Measurements from ENCODE around the gene JMJD1C.
"Not testable (repeated sequence)": the region's sequence is repeated elsewhere in the genome, so short reads cannot be mapped to it uniquely, and the experiment has no call there.

Gene JMJD1C

DNA sequence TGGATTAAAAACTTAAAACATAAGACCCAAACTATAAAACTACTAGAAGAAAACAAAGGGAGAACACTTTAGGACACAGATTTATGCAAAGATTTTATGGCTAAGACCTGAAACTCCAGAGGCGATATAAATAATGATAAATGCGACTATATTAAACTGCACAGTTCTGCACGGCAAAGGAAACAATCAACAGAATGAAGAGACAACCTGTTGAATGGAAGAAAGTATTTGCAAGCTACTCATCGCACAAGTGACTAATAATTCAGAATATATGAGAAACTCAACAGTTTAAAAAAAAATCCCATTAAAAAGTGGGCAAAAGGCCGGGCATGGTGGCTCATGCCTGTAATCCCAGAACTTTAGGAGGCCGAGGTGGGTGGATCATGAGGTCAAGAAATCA is 73.6 kb downstream of the JMJD1C start:
- DNase-seq = no peak

DNA sequence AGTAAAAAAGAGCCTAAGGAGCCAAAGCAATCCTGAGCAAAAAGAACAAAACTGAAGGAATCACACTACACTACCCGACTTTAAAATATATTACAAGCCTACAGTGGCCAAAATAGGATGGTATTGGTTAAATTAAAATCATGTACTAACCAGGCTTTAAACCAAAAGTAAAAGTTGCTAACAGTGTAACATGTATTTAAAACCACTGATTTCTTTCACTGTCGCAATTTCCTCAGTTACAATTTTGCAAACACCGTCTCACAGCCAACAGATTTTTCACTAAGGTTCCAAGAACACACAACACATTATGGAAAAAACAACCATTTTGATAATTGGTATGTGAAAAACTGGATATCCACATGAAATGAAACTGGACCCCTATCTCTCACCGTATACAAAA is 74.0 kb downstream of the JMJD1C start:
- DNase-seq = peak; percentile 27

DNA sequence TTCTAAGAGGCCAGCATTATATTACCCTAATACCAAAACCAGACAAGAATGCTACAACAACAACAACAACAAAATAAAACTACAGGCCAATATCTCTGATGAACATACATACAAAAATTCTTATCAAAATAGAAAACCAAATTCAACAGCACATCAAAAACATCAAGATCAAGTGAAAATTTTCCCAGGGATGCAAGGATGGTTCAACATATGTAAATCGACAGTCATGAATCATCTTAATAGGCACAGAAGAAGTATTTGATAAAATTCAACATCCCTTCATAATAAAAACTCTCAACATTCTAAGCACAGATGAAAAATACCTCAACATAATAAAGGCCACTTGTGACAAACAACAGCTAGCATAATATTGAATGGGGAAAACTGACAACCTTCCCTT is 75.3 kb downstream of the JMJD1C start:
- DNase-seq = no peak

DNA sequence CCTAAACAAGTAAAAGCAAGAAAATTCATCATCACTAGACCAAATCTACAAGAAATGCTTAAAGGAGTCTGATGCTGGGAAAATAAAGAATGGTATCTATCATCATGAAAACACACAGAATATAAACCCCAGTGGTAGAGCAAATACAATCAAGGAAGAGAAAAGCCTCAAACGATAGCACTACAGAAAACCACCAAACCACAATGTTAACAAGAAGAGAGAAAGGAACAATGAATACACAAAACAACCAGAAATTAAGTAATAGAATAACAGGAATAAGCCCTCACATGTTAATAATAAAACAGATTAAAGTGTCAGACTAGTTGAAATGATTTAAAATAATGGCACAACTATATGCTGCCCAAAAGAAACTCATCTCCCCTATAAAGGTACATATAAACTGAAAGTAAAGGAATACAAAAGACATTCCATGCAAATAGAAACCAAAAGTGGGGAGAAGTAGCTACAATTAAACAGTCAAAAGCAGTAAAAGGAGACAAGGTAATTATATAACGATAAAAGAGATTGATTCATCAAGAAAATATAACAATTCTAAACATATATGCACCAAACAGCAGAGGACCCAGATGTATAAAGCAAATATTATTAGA is 77.3 kb downstream of the JMJD1C start:
- peak; percentile 23 for DNase-seq

DNA sequence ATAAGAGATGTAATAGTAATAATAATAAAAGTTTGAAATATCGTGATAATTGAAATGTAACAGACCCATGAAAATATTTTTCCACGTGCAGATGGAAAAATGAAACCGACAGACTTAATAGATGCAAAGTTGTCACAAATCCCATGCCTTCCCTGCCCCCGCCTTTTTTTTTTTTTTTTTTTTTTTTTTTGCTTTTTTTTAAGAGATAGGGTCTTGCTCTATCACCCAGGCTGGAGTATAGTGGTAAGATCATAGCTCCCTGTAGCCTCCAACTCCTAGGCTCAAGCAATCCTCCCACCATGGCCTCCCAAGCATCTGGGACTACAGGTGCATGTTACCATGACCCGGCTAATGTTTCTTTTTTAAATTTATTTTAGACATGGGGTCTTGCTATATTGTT is 80.5 kb downstream of the JMJD1C start:
- DNase-seq = no peak

DNA sequence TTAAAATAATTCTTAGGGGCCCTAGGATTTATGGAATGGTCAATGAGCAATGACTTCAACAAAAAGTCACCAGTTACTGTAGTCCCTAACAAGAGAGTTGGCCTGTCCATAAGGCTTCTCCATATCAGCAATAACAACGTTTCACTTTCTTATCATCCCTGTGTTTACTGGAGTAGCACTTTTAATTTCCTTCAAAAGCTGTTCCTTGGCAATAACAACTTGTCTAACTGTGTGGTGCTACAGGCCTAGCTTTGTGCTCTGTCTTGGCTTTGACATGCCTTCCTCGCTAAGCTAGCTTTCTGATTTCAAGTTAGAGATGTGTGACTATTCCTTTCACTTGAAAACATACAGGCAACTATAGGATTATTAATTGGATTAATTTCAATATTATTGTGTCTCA is 81.1 kb downstream of the JMJD1C start:
- no peak for DNase-seq

DNA sequence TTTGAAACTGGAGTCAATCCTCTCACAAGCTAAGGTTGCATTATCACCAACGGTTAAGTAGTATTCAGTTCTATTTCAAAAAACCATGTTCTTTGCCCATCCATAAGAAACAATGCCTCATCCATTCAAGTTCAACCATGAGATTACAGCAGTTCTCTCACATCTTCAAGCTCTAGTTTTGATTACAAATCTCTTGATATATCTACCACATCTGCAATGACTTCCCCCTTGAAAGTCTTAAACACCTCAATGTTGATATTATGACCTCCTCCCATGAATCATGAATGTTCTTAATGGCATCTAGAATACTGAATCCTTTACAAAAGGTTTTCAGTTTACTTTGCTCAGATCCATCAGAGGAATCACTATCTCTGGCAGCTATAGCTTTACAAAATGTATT is 81.8 kb downstream of the JMJD1C start:
- no peak for DNase-seq

DNA sequence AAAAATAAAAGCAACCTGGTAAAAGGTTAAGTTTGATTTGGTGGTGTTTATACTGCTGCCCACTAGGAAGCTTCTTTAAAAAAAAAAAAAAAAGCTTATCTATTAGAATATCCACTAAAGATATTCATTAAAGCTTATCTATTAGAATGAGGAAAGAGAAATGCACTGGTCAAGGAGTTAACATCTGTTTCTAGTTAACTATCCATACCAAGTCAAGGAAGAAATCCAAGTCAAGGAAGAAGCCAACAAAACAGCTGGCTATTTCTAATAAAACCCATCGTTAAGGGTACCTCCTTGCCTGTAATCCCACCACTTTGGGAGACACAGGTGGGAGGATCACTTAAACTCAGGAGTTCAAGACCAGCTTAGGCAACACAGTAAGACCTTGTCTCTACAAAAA is 82.6 kb downstream of the JMJD1C start:
- DNase-seq = no peak

DNA sequence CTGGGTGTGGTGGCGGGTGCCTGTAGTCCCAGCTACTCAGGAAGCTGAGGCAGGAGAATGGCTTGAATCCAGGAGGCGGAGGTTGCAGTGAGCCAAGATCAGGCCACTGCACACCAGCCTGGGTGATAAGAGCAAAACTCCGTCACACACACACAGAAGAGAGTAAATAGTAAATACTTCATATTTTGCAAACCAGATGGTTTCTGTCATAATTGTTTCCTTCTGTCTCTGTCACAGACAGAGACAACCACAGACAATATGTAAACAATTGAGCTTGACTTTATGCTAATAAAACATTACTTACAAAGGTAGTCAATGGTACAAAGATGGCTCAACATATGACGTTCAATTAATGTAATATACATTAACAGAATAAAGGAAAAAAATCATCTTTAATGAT is 83.7 kb downstream of the JMJD1C start:
- DNase-seq = no peak

DNA sequence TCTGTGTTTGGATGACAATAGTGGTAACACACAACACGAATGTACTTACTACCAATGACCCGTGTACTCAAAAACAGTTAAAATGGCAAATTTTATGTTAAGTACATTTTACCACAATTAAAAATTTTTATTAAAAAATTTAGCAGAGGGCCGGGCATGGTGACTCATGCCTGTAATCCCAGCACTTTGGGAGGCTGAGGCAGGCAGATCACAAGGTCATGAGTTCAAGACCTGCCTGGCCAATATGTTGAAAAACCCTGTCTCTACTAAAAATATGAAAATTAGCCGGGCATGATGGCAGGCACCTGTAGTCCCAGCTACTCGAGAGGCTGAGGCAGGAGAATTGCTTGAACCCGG is 88.5 kb downstream of the JMJD1C start:
- not testable (repeated sequence) for DNase-seq

DNA sequence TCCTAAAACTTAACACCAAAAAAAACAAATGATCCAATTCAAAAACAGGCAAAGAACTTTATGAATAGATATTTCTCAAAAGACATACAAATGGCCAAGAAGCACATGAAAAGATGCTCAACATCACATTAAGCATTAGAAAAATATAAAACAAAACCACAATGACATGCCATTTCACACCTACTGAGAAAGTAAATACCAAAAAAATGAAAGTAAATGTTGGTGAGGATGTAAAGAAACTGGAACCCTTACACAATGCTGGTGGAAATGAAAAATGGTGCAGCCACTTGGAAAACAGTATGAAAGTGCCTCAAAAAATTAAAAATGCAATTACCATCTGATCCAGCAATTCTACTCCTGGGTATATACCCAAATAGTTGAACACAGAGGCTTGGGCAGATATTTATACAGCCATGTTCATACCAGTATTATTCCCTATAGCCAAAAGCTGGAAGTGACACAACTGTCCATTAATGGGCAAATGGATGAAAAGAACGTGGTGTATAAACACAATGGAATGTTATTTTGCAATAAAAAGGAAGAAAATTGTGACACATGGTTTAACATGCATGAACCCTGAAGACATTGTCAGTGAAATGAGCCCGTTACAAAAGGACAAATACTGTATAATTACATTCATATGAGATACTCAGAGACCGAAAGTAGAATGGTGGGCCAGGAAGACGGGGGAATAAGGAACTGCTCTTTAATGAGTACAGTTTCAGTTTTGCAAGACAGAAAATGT is 89.0 kb downstream of the JMJD1C start:
- DNase-seq = no peak

DNA sequence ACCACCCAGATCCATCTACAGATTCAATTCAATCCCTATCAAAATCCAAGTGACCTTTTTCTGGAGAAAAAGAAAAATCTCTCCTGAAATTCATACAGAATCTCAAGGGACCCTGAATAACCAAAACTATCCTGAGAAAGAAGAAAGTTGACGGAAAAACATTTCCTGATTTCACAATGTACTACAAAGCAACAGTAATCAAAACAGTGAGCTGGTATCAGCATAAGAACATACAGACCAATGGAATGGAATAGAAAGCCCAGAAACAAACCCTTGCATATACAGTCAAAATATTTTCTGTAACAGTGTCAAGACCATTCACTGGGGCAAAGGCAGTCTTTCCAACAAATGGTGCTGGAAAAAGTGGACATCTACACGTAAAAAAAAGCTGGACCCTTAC is 89.9 kb downstream of the JMJD1C start:
- DNase-seq = no peak

DNA sequence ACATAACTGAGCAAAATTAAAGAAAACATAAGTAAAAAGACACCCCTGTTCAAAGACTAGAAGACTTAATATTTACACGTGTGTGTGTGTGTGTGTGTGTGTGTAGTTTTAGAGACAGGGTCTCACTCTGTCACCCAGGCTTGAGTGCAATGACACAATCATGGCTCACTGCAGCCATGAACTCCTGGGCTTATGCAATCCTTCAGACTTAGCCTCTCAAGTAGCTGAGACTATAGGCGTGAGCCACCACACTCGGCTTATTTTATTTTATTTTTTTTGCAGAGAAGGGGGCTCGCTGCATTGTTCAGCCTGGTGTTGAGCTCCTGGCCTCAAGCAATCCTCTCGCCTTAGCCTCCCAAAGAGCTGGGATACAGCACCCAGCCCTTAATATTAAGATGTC is 90.3 kb downstream of the JMJD1C start:
- no peak for DNase-seq

DNA sequence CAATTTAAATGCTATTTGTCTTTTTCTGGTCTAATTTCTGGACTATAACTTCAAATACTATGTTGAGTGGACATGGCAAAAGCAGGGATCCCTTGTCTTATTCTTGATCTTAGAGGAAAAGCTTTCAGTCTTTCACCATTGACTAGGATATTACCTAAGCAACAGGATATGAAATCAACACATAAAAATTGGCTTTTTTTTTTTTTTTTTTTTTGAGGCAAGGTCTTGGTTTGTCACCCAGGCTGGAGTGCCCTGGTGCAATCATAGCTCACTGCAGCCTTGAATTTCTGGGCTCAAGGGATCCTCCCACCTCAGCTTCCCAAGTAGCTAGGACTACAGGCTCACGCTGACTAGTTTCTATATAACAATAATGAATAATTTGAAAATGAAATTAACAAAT is 90.8 kb downstream of the JMJD1C start:
- DNase-seq = peak; percentile 14

DNA sequence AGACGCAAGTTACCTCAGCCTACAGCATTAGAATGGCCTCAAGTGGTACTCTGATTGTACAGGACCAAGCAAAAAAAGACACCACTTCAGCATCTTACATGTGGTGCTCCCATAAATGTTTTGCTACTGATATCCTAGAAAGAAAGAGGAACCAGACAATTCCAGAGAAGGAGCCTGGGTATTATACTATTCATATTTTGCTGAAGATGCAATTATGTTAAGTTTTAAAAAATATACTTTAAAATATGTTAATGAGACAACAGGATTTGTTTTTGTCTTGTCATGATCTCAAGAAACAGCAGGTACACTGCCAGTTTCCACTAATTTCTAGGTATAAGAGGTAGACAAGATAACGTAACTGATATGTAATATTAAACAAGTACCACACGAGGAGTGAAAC is 92.6 kb downstream of the JMJD1C start:
- no peak for DNase-seq

DNA sequence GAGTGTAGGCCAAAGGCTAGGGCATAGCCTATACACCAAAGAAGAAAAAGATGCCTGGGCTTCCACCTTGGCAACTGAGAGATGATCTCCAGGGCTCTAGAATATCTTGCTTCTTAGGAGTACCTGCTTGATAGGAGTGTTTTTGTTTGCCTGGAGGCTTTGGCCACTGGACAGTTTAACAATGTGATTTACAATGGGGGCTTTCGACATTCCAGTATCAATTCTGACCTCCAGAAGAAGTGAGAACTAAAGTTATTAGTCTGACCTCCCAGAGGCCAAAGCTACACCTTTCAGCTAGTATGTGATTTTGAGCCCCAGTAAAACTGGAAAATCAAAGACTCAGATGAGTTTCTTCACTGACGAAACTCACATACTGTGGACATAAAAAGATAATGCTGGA is 96.1 kb downstream of the JMJD1C start:
- no peak for DNase-seq

DNA sequence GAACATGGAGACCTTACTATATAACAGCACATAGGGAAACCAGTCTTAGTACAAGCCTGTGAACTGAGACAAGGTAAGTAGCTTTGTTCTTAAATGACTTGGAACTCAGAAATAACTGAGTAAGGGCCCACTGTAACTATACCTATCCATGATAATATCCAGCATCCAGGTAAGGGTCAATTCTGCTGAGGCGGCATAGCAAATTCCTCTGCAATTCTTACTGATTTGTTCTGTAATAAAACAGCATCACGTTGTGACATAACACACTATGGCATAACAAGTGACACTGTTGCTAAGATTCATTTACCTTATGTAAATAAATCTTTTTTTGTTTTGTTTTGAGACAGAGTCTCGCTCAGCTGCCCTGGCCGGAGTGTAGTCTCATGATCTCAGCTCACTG is 97.4 kb downstream of the JMJD1C start:
- no peak for DNase-seq

DNA sequence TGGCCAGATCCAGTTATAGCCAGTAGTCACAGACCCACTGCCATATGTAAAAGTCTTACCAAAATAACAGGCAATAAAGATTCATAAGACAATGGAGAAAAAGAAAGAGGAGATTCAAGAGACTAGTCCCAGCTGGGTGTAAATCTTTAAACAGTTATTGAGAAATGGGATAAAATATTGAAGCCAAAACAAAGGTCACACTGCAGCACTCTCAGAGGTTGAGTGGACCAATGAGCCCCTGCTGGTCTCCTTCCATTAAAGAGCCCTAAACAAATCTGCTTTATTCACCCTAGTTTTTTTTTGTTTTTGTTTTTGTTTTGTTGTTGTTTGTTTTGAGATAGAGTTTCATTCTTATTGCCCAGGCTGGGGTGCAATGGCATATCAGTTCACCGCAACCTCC is 98.8 kb downstream of the JMJD1C start:
- DNase-seq = no peak

DNA sequence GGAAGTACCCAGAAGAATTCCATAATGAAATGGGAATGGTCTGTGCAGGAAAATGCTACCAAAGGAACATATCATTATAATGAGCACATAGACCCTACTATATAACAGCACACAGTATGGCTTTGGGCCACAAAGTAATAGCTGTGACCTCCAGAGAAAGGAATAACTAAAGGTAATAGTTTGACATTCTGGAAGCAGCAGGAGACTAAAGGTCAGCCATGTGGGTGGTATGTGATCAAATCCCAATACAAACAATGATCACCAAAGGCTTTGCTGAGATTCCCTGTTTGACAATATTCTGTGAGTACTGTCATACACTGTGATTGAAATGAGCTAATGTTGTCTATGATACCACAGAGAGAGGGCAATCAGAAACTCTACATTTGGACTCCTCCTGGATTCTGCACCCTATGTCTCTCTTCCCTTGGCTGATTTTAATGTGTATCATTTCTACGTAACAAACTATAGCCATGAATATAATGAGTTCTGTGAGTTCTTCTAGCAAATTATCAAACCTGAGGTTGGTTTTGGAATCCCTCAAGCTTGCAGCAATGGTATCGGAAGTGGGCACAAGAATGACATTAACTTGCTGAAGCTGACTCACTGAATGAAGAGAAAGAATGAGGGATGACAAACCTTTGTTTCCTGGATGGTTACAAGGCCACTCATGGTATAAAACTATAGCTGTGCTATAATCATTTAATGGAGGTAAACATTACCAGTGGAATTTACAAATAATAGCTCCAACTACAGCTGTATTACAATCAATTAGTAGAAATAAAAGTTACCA is 99.6 kb downstream of the JMJD1C start:
- DNase-seq = no peak

DNA sequence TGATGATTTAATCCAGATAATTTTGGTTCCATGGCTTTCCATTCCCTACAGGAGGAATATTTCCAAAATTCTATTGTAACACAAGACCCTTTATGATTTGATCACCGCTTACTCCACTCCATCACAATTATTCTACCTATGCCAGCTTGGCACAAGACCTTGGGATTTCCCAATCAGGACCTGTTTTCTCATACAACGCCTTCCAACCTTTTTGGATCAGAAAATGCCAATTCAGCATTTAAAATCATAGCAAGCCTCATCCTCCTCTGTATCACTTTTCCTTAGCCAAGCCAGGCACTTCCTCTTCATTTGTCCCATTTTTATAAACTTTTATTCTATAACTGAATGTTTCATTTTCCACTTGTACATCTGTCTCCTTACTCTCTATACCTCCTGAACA is 100.9 kb downstream of the JMJD1C start:
- no peak for DNase-seq

DNA sequence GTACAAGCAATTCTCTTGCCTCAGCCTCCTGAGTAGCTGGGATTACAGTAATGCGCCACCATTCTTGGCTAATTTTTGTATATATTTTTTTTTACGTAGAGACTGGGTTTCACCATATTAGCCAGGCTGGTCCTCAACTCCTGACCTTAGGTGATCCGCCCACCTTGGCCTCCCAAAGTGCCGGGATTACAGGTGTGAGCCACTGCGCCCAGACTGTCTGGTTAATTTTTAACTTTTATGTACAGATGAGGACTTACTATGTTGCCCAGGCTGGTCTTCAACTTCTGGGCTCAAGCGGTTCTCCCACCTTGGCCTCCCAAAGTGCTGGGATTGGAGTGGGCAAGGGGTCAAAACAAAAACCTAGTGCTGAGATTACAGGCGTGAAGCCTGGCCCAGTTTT is 101.8 kb downstream of the JMJD1C start:
- no peak for DNase-seq

DNA sequence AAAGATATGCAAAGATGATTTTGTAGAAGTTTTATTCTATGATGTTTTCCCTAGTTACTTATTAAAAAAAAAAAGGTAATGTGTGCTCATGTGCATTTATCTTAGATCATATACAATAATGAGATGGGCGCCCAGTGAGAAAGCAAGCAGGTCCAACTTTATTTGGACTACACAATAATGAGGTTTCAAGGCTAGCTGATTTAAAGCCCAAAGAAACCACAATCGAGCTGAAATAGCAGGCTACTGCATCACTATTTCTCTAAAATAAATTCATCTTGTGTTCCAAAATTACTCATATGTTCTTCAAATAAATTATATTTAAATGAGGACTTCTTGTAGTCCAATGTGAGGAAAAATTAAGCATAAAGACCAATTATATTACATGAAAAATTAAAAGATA is 110.1 kb downstream of the JMJD1C start:
- DNase-seq = no peak

DNA sequence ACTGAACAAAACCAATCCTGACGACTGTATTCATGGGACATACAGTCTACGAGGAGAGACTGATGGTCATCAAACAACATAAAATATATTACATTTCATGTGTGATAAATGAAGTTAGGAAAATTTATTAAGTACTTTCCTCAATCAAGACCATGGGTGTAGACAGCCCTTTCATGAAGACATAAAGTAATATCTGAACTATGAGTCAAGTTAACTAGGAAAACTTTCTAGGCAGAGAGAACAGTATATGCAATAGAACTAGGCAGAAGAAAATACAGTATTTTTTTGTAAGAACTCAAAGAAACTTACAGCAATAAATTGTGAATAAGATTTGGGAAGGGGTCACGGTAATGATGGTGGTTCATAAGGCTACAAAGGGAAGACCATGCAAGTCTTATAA is 112.8 kb downstream of the JMJD1C start:
- DNase-seq = no peak

DNA sequence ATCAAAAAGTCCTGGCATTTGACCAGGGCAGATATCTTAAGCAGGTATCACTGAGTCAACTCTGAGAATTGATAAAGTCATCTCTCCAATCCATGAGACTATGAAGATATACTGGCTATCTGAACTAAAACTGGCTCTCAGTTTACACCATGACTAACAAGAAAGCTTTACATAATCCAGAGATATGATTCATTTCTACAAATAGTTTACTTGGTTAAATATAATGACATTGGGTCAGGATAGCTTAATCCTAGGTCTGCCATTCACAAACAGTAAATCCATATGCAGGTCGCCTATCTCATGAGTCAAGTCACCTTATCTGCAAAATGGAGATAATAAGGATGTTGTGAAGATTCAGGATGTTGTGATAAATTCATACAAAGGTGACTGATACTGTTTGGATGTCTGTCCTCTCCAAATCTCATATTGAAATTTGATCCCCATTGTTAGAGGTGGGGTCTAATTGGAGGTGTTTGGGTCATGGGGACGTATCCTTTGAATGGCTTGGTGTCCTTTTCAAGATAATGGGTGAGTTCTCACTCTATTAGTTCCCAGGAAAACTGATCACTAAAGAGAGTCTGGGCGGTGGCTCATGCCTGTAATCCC is 117.4 kb downstream of the JMJD1C start:
- no peak for DNase-seq
